Measurements from ENCODE around the gene GDF7.

GRCh38 chr2:20684581-20685063 lies 17.7 kb downstream of the GDF7 start:
- TF ChIP-seq CTCF (IDR thresholded peaks at IDR 0.05): no peak
- no peak for TF ChIP-seq POLR2A (IDR thresholded peaks at IDR 0.05)

All from thyroid gland (tissue), 4 donors.